IPS-18a (cell line): ENCODE results near the gene KCTD12.

Experiments used
- H3K27ac ChIP-seq: one replicate; pipeline ENCODE4 v1.5.1; 2013; ENCODE audit warnings: low read length
- H3K27me3 ChIP-seq: one replicate; pipeline ENCODE4 v1.6.1; 2013; ENCODE audit warnings: mild to moderate bottlenecking, low read length; ENCODE audit not compliant: control insufficient read depth, insufficient read depth
- H3K36me3 ChIP-seq: one replicate; pipeline ENCODE4 v1.6.1; 2013; ENCODE audit warnings: low read depth, low read length; ENCODE audit not compliant: control insufficient read depth
- H3K4me1 ChIP-seq: one replicate; pipeline ENCODE4 v1.6.1; 2013; ENCODE audit warnings: low read depth, low read length; ENCODE audit not compliant: control insufficient read depth
- H3K4me3 ChIP-seq: one replicate; pipeline ENCODE4 v1.5.1; 2013; ENCODE audit warnings: low read length
- H3K9ac ChIP-seq: one replicate; pipeline ENCODE4 v1.6.1; 2013; ENCODE audit warnings: mild to moderate bottlenecking, low read length, moderate library complexity
- H3K9me3 ChIP-seq: one replicate; pipeline ENCODE4 v1.6.1; 2013; ENCODE audit warnings: low read depth, low read length; ENCODE audit not compliant: control insufficient read depth

The KCTD12 gene

GRCh38 chr13:76873445-76873844 is 12.8 kb downstream of the KCTD12 start:
- no peak overlapping the region for H3K27ac ChIP-seq
- H3K9ac ChIP-seq = no peak overlapping the region
- no peaks in the 10 kb centered on the region for H3K27me3 ChIP-seq
- H3K4me3 ChIP-seq = no peak overlapping the region
- no peaks in the 10 kb centered on the region for H3K9me3 ChIP-seq
- no peaks in the 10 kb centered on the region for H3K4me1 ChIP-seq
- no peaks in the 10 kb centered on the region for H3K36me3 ChIP-seq

GRCh38 chr13:76872675-76873074 is 13.5 kb downstream of the KCTD12 start:
- H3K9ac ChIP-seq = no peak overlapping the region
- H3K27me3 ChIP-seq = no peaks in the 10 kb centered on the region
- H3K4me1 ChIP-seq = no peaks in the 10 kb centered on the region
- H3K9me3 ChIP-seq = no peaks in the 10 kb centered on the region
- H3K36me3 ChIP-seq = no peaks in the 10 kb centered on the region
- no peak overlapping the region for H3K4me3 ChIP-seq
- no peak overlapping the region for H3K27ac ChIP-seq

- Histone ChIP-seq H3K4me1 (no peaks in the 10 kb centered on the region), H3K9ac (no peak overlapping the region), H3K4me3 (no peak overlapping the region), H3K27ac (no peak overlapping the region), H3K9me3 (no peaks in the 10 kb centered on the region), H3K36me3 (no peaks in the 10 kb centered on the region), H3K27me3 (no peaks in the 10 kb centered on the region)
Observed at GRCh38 chr13:76871432-76871831, 14.8 kb downstream of the KCTD12 start.

- no peaks in the 10 kb centered on the region for H3K4me1 ChIP-seq
- H3K27ac ChIP-seq = no peak overlapping the region
- H3K27me3 ChIP-seq = no peaks in the 10 kb centered on the region
- no peak overlapping the region for H3K9ac ChIP-seq
- H3K9me3 ChIP-seq = no peaks in the 10 kb centered on the region
- no peaks in the 10 kb centered on the region for H3K36me3 ChIP-seq
- H3K4me3 ChIP-seq = no peak overlapping the region
Observed at GRCh38 chr13:76868371-76868770, 17.8 kb downstream of the KCTD12 start.

- Histone ChIP-seq H3K4me1 (no peaks in the 10 kb centered on the region), H3K36me3 (no peaks in the 10 kb centered on the region), H3K27me3 (no peaks in the 10 kb centered on the region), H3K27ac (no peak overlapping the region), H3K9ac (no peak overlapping the region), H3K9me3 (no peaks in the 10 kb centered on the region), H3K4me3 (no peak overlapping the region)
Observed at GRCh38 chr13:76865996-76866503, 20.2 kb downstream of the KCTD12 start.

- H3K9ac ChIP-seq = no peak overlapping the region
Observed at GRCh38 chr13:76865109-76865508, 21.1 kb downstream of the KCTD12 start.

GRCh38 chr13:76864259-76864658 is 21.9 kb downstream of the KCTD12 start:
- Histone ChIP-seq H3K4me3 (no peak overlapping the region), H3K36me3 (no peaks in the 10 kb centered on the region), H3K27ac (no peak overlapping the region), H3K9me3 (no peaks in the 10 kb centered on the region), H3K27me3 (no peaks in the 10 kb centered on the region), H3K4me1 (no peaks in the 10 kb centered on the region), H3K9ac (no peak overlapping the region)

More at GRCh38 chr13:76865109-76865508, 21.1 kb downstream of the KCTD12 start:
- Histone ChIP-seq H3K27me3 (no peaks in the 10 kb centered on the region), H3K4me1 (no peaks in the 10 kb centered on the region), H3K9me3 (no peaks in the 10 kb centered on the region), H3K36me3 (no peaks in the 10 kb centered on the region), H3K4me3 (no peak overlapping the region), H3K27ac (no peak overlapping the region)

- no peaks in the 10 kb centered on the region for H3K27me3 ChIP-seq
- H3K9ac ChIP-seq = no peak overlapping the region
- H3K36me3 ChIP-seq = no peaks in the 10 kb centered on the region
- H3K4me1 ChIP-seq = no peaks in the 10 kb centered on the region
- no peaks in the 10 kb centered on the region for H3K9me3 ChIP-seq
- no peak overlapping the region for H3K4me3 ChIP-seq
- no peak overlapping the region for H3K27ac ChIP-seq
Observed at GRCh38 chr13:76863022-76863421, 23.2 kb downstream of the KCTD12 start.

GRCh38 chr13:76861859-76862258 is 24.3 kb downstream of the KCTD12 start:
- Histone ChIP-seq H3K9ac (no peak overlapping the region), H3K4me3 (no peak overlapping the region), H3K27ac (no peak overlapping the region), H3K36me3 (no peaks in the 10 kb centered on the region), H3K27me3 (no peaks in the 10 kb centered on the region), H3K4me1 (no peaks in the 10 kb centered on the region), H3K9me3 (no peaks in the 10 kb centered on the region)

GRCh38 chr13:76860706-76861105 is 25.5 kb downstream of the KCTD12 start:
- no peak overlapping the region for H3K27ac ChIP-seq
- H3K4me3 ChIP-seq = no peak overlapping the region
- H3K9ac ChIP-seq = no peak overlapping the region
- H3K9me3 ChIP-seq = no peaks in the 10 kb centered on the region
- no peaks in the 10 kb centered on the region for H3K27me3 ChIP-seq
- H3K36me3 ChIP-seq = no peaks in the 10 kb centered on the region
- H3K4me1 ChIP-seq = no peaks in the 10 kb centered on the region

GRCh38 chr13:76854894-76855293 is 31.3 kb downstream of the KCTD12 start:
- Histone ChIP-seq H3K27ac (no peak overlapping the region), H3K27me3 (no peaks in the 10 kb centered on the region), H3K4me1 (no peaks in the 10 kb centered on the region), H3K4me3 (no peak overlapping the region), H3K36me3 (no peaks in the 10 kb centered on the region), H3K9ac (no peak overlapping the region), H3K9me3 (no peaks in the 10 kb centered on the region)

- Histone ChIP-seq H3K27me3 (no peaks in the 10 kb centered on the region), H3K9ac (no peak overlapping the region), H3K4me3 (no peak overlapping the region), H3K27ac (no peak overlapping the region), H3K4me1 (no peaks in the 10 kb centered on the region), H3K9me3 (no peaks in the 10 kb centered on the region), H3K36me3 (no peaks in the 10 kb centered on the region)
Observed at GRCh38 chr13:76853921-76854608, 32.1 kb downstream of the KCTD12 start.
